ENCODE results near the gene GRIK3.

DNA sequence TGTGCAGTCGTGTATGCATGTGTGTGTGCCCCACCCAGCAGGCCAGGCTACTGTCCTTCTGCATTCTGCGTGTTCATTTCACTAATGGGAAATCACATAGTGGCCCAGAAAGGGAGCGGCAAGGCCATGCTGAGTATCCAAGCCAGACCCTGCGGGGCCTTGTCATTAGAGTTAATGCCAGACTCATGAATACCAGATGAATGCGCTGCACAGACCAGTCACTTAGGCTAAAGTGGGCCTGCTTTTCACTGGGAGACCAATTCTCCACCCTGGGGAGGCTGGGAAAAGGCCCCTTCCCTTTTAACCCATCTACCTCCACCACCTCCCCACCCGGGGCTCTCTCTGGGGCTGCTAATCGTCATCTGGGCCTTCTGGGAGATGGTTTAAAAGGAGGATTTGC is 17.0 kb upstream of the GRIK3 start:
- TF ChIP-seq, protein P1, sequence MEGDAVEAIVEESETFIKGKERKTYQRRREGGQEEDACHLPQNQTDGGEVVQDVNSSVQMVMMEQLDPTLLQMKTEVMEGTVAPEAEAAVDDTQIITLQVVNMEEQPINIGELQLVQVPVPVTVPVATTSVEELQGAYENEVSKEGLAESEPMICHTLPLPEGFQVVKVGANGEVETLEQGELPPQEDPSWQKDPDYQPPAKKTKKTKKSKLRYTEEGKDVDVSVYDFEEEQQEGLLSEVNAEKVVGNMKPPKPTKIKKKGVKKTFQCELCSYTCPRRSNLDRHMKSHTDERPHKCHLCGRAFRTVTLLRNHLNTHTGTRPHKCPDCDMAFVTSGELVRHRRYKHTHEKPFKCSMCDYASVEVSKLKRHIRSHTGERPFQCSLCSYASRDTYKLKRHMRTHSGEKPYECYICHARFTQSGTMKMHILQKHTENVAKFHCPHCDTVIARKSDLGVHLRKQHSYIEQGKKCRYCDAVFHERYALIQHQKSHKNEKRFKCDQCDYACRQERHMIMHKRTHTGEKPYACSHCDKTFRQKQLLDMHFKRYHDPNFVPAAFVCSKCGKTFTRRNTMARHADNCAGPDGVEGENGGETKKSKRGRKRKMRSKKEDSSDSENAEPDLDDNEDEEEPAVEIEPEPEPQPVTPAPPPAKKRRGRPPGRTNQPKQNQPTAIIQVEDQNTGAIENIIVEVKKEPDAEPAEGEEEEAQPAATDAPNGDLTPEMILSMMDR (IDR thresholded peaks at IDR 0.05; ENCODE audit: low read depth, low read length, poor library complexity, severe bottlenecking): no peak
- no peak for TF ChIP-seq EZH2phosphoT487 (IDR thresholded peaks at IDR 0.05; ENCODE audit: borderline replicate concordance, low read length)

Data from DOHH2 (cell line).